Islet of Langerhans (tissue), 1 donor: ENCODE data around the gene RASD1.
"Not testable (repeated sequence)": the region's sequence is repeated elsewhere in the genome, so short reads cannot be mapped to it uniquely, and the experiment has no call there.

Experiments
- FAIRE-seq: peaks from one replicate; lab custom pipeline; 2011; peaks lifted over from hg19 to GRCh38; lab: Jason Lieb, UNC

RASD1 gene

GRCh38 chr17:17495536-17496188, 533 bp downstream of the RASD1 start:
- no peak for FAIRE-seq

GRCh38 chr17:17494870-17495535, 1.2 kb downstream of the RASD1 start:
- FAIRE-seq, result no peak

- no peak for FAIRE-seq
Measured at GRCh38 chr17:17494499-17494869, 1.7 kb downstream of the RASD1 start.

GRCh38 chr17:17493986-17494466, 2.2 kb downstream of the RASD1 start:
- no peak for FAIRE-seq

- no peak for FAIRE-seq
Measured at GRCh38 chr17:17493249-17493985, 2.8 kb downstream of the RASD1 start.

- no peak for FAIRE-seq
Measured at GRCh38 chr17:17492571-17492970, 3.6 kb downstream of the RASD1 start.

- FAIRE-seq, result no peak
Measured at GRCh38 chr17:17492085-17492484, 4.1 kb downstream of the RASD1 start.

- no peak for FAIRE-seq
Measured at GRCh38 chr17:17491546-17491988, 4.6 kb downstream of the RASD1 start.

- no peak for FAIRE-seq
Measured at GRCh38 chr17:17491031-17491471, 5.1 kb downstream of the RASD1 start.

- FAIRE-seq, result no peak
Measured at GRCh38 chr17:17487998-17488397, 8.2 kb downstream of the RASD1 start.

GRCh38 chr17:17486416-17486815, 9.8 kb downstream of the RASD1 start:
- not testable (repeated sequence) for FAIRE-seq

GRCh38 chr17:17485420-17485819, 10.8 kb downstream of the RASD1 start:
- no peak for FAIRE-seq

GRCh38 chr17:17484451-17484899, 11.7 kb downstream of the RASD1 start:
- no peak for FAIRE-seq

- no peak for FAIRE-seq
Measured at GRCh38 chr17:17481860-17482259, 14.3 kb downstream of the RASD1 start.

GRCh38 chr17:17480593-17481148, 15.5 kb downstream of the RASD1 start:
- FAIRE-seq, result no peak

GRCh38 chr17:17479209-17479608, 17.0 kb downstream of the RASD1 start:
- FAIRE-seq, result no peak

GRCh38 chr17:17476865-17477467, 19.2 kb downstream of the RASD1 start, which contains the start of gene MED9:
Gene MED9, plus strand, starts transcription at chr17:17477000. Its CDS starts 42 bp downstream, at chr17:17477042.
- FAIRE-seq, result no peak

GRCh38 chr17:17474341-17474740, 21.9 kb downstream of the RASD1 start:
- FAIRE-seq, result no peak

GRCh38 chr17:17472333-17472920, 23.8 kb downstream of the RASD1 start:
- no peak for FAIRE-seq

- no peak for FAIRE-seq
Measured at GRCh38 chr17:17469996-17470395, 26.2 kb downstream of the RASD1 start.

GRCh38 chr17:17469358-17469757, 26.8 kb downstream of the RASD1 start:
- FAIRE-seq, result no peak
